Right lobe of liver (tissue), 6 donors: ENCODE results near the gene SYTL3. TPM values are rescaled to one million over a fixed set of nuclear protein-coding genes. Genes with fewer than 3 reads are reported as not detected.

Experiments
- ATAC-seq, 4 donors: fragments of 200-7000 bp; cut with Tn5 transposase; one replicate each; pipeline ENCODE4 v1.9.1; 2020; ENCODE audit warnings: mild to moderate bottlenecking in 4 of 4, moderate library complexity in 4 of 4
- DNase-seq, 3 donors: peaks; one replicate each; pipeline ENCODE4 v3.0.0-alpha.2; 2020
- H3K27ac ChIP-seq, 3 donors: fragments of 200-600 bp; one replicate each; pipeline ENCODE4 v1.8.0; 2022
- H3K27me3 ChIP-seq, 2 donors: fragments of 200-600 bp; one replicate each; pipeline ENCODE4 v1.8.0; 2022
- H3K36me3 ChIP-seq, 4 donors: fragments of 200-600 bp; sonication (generic) in 1 of 4; one replicate each; pipeline versions ENCODE4 v1.5.1 to v1.8.0; 2017 to 2022; ENCODE audit warnings: control low read depth in 1 of 4
- H3K4me1 ChIP-seq, 4 donors: fragments of 200-600 bp; sonication (generic) in 1 of 4; one replicate each; pipeline versions ENCODE4 v1.5.1 to v1.8.0; 2017 to 2022; ENCODE audit warnings: control low read depth in 1 of 4
- H3K4me3 ChIP-seq, 3 donors: fragments of 200-600 bp; one replicate each; pipeline ENCODE4 v1.8.0; 2022
- H3K9me3 ChIP-seq, 4 donors: fragments of 200-600 bp; sonication (generic) in 1 of 4; one replicate each; pipeline versions ENCODE4 v1.5.1 to v1.8.0; 2017 to 2022; ENCODE audit warnings: control low read depth in 1 of 4
- CTCF ChIP-seq, 4 donors: fragments of 200-600 bp in 3 of 4; fragments of 450-650 bp in 1 of 4; IDR thresholded peaks; one replicate each; pipeline versions ENCODE4 v1.5.1 to v1.8.0; 2016 to 2022; ENCODE audit warnings: antibody characterized with exemption in 4 of 4, mild to moderate bottlenecking in 2 of 4
- POLR2A ChIP-seq: fragments of 450-650 bp; IDR thresholded peaks from one replicate; pipeline ENCODE4 v1.6.1; 2017; ENCODE audit warnings: antibody characterized with exemption, mild to moderate bottlenecking
- WGBS: methylation state at CpG from one replicate; pipeline ENCODE4 v1.1.6; 2018; ENCODE audit warnings: low coverage, low lambda C conversion rate; ENCODE audit not compliant: insufficient coverage; ENCODE audit errors: missing lambda C conversion rate; 5-methylcytosine and 5-hydroxymethylcytosine counted together
- intact Hi-C, 2 donors: fragments of 100-400 bp; cut with DNase I; formaldehyde crosslinking; loops; one replicate each; pipeline versions ENCODE4 v1.11.2 to v1.14.1; 2022
- total RNA-seq, 6 experiments: library from RNA; depleted of rRNA in 2 of 6; stranded (reverse); fragments of >200 nt in 2 of 6; fragmentation: NEBNext Ultra II Directional in 3 of 6; extraction: Animal tissue kit (Norgen Biotek cat#: 25700) in 3 of 6; gene quantifications; one replicate each; pipeline versions ENCODE4 v1.1.0 to v1.2.4, GENCODE V29; 2016 to 2023
- donor health status: DM: no; HTN: yes; CAD: no.
- donor health status: DM: no; HTN: no; CAD: no.
- donor health status: DM: no; HTN: no; CAD: no.
- donor health status: DM: no; HTN: yes; CAD: no.
- donor health status: DM: no; HTN: yes; CAD: no.

Gene SYTL3
- total RNA-seq, 6 experiments from 2014 or later: 0.66 to 1.7 (median 1.0) TPM

GRCh38 chr6:158755636-158756035 lies 105.8 kb downstream of the SYTL3 start:
- H3K4me3 ChIP-seq: no peak overlapping the region
- no peaks in the 10 kb centered on the region for H3K36me3 ChIP-seq
- TF ChIP-seq CTCF (IDR thresholded peaks at IDR 0.05) (no peak), POLR2A (no peak)
- ATAC-seq: no peak
- no peak for DNase-seq
- intact Hi-C loops: no loop called here
- H3K9me3 ChIP-seq: no peaks in the 10 kb centered on the region
- H3K27me3 ChIP-seq: no peaks in the 10 kb centered on the region
- H3K4me1 ChIP-seq: peaks cover 0 to 10% (median 0%) of the 10 kb centered on the region in 4 donors
- no peak overlapping the region for H3K27ac ChIP-seq
- WGBS: 95% methylated on average over 9 of the region's 13 CpGs

GRCh38 chr6:158756126-158756525 lies 106.3 kb downstream of the SYTL3 start:
- H3K27me3 ChIP-seq: no peaks in the 10 kb centered on the region
- no peak for DNase-seq
- no peak for ATAC-seq
- no peaks in the 10 kb centered on the region for H3K9me3 ChIP-seq
- no peak overlapping the region for H3K27ac ChIP-seq
- intact Hi-C loops: no loop called here
- H3K4me1 ChIP-seq: peaks cover 0 to 10% (median 0%) of the 10 kb centered on the region in 4 donors
- no peak overlapping the region for H3K4me3 ChIP-seq
- TF ChIP-seq CTCF (IDR thresholded peaks at IDR 0.05): no peak
- no peak for TF ChIP-seq POLR2A
- 91% methylated on average over 4 of the region's 9 CpGs for WGBS
- no peaks in the 10 kb centered on the region for H3K36me3 ChIP-seq

- intact Hi-C loops: no loop called here
- no peak overlapping the region for H3K27ac ChIP-seq
- TF ChIP-seq CTCF (IDR thresholded peaks at IDR 0.05) (no peak), POLR2A (no peak)
- WGBS: 70% methylated on average over 7 of the region's 25 CpGs
- ATAC-seq (no peak), DNase-seq (no peak)
- H3K9me3 ChIP-seq: no peaks in the 10 kb centered on the region
- H3K36me3 ChIP-seq: no peaks in the 10 kb centered on the region
- peaks cover 0 to 7% (median 0%) of the 10 kb centered on the region in 4 donors for H3K4me1 ChIP-seq
- H3K27me3 ChIP-seq: no peaks in the 10 kb centered on the region
- no peak overlapping the region for H3K4me3 ChIP-seq
Observed at GRCh38 chr6:158756977-158757752, 107.3 kb downstream of the SYTL3 start.

- ATAC-seq (no peak), DNase-seq (no peak)
- no peaks in the 10 kb centered on the region for H3K9me3 ChIP-seq
- intact Hi-C loops: no loop called here
- TF ChIP-seq CTCF (IDR thresholded peaks at IDR 0.05): no peak
- TF ChIP-seq POLR2A: no peak
- H3K27me3 ChIP-seq: no peaks in the 10 kb centered on the region
- H3K36me3 ChIP-seq: no peaks in the 10 kb centered on the region
- no peak overlapping the region for H3K4me3 ChIP-seq
- H3K4me1 ChIP-seq: peaks cover 0 to 2% (median 0%) of the 10 kb centered on the region in 4 donors
- no peak overlapping the region for H3K27ac ChIP-seq
- 52% methylated on average over 2 of the region's 9 CpGs for WGBS
Observed at GRCh38 chr6:158757753-158758090, 107.9 kb downstream of the SYTL3 start.
